ENCODE data around the gene PIK3R1.
"Not testable (repeated sequence)": the region's sequence is repeated elsewhere in the genome, so short reads cannot be mapped to it uniquely, and the experiment has no call there.

Gene PIK3R1

DNA sequence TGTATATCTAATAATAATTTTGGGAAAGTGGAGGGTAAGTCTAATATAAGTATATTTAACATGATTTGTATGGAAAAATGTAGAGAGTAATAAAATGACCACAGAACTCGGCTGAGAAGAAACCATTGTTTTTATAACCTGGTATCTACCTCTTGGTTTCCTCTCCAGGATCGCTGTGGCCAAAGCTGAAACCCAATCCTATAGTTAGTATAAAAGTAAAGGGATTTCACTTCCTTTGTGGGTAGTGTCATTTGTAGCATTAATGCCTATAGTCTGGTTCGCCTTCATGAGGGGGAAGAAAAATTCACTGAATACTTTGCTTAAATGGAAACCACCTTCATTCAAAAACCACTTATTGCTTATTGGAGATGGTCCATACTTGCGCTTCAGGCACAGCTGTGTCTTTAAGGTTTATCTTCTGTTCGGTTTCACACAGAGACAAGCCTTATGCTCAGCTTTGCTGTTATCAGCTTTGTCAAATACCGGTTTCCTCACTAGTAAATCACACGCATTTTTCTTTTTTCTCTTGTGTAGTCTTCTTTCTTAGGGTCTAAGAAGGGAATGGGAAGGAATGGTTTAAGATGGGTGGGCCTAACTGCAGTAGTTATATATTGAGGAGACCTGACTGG is 12.1 kb downstream of the PIK3R1 start:
- no peak for DNase-seq

DNA sequence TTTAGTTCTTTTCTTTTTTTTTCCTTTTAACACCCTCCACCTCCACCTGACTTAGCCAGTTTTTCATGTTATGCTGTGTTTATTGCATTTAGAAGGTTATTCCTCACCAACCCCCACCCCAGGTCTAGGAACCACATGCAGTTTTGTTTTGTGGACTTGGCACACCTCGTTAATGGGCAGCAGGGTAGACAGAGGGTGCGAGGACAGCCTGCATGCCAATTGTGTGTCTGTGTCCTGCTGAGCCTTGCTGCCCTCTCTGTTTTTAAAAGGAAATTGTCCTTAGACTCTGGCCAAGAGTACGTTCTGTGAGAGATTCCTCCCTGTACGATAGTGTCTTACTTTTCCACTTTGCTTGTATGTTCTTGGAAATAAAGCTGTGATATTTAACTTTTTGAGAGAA is 13.9 kb downstream of the PIK3R1 start:
- DNase-seq: no peak

DNA sequence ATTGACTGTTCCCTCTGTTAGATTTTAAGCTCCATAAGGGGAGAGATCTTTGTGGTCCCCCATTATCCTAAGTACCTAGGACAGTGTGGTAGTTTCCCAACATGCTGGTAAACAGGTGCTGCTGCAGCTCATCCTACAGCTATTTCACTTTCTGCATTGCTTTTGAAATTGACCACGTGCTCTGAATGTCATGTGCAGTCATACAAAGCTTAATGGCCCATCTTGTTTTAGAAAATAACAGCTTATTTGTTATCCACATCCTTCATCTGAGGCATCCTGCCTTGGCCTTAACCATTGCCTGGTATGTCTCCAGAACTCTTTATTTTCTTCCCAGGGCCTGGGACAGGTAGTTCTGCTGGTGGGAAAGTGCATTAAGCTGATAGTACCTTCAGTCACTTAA is 14.7 kb downstream of the PIK3R1 start:
- no peak for DNase-seq

DNA sequence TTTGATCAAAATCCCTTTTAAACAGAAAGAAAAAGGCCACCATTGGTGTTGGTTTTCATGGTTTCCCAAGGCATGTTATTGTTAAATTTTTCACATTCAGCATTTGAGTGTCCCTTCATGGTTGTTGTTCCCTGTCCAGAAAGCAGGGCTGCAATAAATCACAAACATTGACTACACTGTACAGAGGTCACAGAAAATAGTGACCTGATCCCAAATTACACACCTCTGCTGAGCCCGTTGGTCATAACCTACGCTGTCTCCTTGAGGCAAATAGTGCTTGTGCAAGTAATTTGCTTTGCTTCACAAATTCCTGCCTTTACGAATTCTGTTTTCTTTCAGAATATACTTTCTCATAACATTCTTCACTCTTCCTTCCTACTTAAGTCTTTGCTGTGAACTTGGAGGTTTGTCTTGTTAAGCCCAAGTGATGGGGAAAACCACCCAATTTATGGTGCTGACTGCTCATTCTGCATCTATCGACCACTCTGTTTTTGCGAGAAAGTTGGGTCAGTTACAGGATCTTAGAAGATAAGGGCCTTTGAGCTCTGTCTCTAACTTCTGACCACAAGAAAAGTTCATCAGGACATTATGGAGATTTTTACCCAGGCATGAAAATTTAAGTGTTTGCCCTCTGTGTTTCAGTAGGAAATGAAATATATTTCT is 16.0 kb downstream of the PIK3R1 start:
- DNase-seq: no peak

DNA sequence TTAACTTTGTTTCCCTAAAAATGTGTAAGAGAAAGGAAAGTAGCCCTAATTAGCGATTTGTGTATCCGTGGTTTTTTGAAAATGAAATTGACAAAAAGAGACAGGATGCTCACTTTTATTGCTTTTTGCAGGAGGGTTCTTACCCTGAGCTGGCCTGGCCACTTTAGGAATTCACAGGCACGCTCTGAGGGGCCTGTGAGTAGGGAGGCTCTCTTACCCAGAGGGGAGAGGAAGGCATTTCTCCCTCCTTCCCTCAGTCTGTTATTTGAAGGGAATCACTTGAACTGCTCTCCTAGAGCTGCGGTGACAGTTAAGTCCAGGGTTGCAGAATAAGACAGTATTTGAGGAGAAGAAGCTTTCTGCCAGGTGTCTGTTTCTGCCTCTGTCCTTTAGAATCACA is 16.7 kb downstream of the PIK3R1 start:
- no peak for DNase-seq

DNA sequence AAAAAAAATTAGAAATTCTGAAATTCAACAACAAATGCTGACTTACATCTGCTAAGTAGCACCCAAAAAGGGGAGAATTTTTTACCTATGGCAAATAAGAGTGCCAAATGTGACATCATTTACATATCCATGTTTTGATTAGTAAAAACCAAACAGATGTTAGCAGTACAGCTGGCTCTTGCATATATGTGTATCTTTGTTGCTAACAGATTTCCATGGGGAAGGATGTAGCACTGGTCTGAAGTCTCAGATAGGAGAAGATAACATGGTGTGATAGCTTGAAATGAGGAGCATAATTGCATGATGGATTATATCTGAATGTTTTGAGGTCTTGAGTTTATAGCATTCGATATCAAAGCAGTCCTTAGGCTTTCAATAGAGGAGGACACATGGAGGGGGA is 17.5 kb downstream of the PIK3R1 start:
- no peak for DNase-seq

DNA sequence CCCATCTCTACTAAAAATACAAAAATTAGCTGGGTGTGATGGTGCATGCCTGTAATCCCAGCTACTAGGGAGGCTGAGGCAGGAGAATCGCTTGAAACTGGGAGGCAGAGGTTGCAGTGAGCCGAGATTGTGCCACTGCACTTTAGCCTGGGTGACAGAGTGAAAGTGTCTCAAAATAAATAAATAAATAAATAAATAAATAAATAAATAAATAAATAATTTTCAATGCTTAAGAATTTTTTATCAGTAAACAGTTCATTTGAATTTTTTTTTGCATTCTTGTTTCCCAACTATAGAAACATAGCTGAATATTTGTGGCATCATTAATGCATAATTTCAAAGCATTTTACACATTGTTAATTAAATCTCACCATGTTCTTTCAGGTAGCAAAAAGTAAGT is 19.7 kb downstream of the PIK3R1 start:
- not testable (repeated sequence) for DNase-seq

DNA sequence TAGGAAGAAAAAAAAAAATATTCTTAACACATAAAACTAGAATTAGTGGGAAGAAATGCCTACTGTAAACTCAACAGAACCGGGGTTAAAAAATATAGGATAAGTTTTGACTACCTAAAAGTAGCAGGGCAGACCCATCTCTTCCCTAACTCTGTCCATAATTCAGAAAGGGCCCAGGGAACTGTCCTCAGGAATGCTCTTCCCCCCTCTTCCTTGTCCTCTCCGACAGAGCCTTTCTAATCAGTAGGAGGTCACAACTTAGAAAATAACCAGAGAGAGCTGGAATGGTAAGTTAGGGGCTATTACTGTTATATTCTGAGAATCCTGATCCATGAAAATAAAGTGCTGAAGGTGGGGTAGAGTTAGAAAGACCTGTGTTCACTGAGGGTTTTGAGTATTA is 22.2 kb downstream of the PIK3R1 start:
- no peak for DNase-seq

DNA sequence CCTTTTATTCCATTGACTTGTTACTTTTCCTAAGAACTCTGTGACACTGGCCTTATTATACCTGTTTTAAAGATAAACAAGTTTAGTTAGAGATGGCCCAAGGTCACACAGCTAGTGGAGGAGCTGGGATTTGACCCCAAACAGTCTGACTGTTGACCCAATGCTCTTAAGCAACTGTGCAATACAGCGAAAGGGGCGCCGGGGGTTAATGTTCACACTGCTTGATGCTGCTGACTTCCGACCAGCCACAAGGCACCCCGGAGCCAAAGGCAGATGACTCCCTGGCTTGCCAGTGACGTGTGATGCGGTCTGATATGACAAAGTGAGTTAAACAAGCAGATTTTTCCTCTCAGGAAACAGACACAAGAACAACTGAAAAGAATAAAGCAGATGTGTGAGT is 23.9 kb downstream of the PIK3R1 start:
- DNase-seq: peak; percentile 46

DNA sequence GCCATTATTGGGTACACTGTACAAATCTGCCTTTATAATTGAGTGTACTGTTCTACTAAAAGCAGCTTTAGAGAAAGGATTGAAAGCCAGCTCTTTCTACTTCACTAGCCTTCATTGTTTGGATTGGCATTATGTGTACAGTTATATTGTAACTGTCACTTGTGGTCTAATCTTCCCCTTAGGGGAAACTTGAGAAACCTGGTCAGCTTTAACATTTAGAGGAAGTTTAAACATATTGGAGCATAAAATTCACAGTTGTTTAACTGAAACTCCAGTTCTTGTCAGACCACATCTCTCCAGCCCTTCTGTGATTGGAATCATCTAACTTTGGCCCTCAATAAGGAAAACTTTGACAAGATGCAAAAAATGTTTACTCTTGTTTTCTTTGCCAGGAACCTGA is 24.6 kb downstream of the PIK3R1 start:
- no peak for DNase-seq

DNA sequence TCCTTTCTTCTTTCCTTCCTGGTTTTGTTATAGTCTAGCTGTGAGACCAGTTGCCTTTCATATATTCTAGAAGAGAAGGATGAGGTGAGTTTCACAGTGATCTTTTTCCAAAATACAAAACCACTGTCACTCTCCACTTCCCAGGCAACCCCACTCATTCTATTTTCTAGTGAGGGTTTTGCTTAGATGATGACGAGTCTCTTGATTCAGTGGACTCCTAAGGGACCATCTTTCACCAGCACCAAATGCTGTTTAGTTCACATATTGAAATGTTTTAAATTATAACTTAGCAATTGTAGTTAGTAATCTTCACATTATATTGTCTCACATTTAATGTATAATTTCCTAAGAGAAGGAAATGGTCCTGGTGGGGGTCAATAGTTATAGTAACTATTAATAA is 25.2 kb downstream of the PIK3R1 start:
- no peak for DNase-seq

DNA sequence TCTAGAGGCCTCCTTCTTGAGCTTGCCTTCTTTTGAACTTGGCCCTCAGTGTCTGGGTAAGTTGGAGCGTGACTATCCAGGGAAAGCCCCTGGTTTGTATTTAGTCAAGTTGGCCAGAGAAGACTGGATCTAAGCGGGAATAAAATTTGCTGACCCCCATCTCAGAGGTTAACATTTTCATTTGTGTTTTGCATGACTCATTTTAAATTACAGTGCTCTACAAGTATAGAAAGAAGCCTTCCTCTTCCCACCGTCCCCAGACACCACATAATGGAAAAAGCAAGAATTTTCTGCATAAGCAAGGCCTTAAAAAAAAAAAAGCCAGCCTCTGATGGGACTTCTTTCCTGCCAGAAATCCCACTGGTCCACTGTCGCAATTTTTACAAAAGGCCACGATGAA is 27.2 kb downstream of the PIK3R1 start:
- no peak for DNase-seq

DNA sequence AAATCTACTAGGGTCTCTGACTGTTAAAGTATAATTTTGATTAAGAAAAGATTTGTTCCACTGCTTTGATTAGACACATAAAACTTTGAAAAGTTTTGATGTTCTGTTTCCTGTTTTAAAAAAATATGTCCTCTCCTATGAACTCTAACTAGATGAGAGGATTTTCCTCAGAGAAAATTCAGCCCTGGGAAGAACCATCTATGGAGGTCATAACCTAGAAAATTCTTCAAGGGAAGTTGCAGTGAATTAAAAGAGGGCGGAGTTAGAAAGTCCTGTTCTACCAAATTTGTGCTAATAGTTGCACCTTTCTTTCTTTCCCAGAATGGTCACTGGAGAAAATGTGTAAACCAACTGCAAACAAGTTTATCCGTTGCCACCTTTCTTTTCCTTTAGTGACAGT is 27.7 kb downstream of the PIK3R1 start:
- DNase-seq: no peak

DNA sequence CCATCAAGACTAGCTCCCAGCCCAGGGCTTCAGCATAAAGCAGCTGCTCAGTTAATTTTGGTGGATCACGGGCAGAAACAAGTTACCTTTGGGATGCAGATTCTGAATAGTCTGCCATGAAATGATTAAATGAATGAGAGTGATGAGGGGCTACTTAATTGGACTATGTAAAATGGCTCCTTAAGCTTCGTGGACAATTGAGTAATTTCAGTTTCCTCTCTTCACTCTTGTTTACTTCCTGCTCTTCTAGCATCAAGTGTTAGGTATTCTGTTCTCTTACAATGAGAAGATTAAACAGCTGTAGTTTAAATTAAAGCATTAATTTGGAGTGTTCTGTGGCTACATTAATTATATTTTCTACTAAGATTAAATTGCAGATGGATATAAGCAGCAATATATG is 28.1 kb downstream of the PIK3R1 start:
- no peak for DNase-seq

DNA sequence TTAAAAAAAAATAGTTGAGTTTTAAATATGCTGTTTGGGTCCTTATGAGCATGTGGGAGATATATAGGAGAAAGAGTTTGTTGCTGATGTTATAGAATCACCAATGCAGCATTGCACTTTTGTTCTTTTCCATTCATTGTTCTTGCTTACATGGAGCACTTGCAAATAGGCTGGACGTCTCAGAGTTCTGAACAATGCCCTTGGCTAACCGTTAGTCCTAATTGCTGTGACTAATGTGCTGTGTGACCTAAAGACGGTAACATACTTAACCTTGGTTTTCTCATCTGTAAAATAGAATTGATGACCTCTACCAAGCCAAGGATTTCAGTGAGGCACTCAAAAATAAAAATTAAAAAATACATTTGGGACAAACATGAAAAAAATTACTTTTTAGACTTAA is 29.8 kb downstream of the PIK3R1 start:
- no peak for DNase-seq

DNA sequence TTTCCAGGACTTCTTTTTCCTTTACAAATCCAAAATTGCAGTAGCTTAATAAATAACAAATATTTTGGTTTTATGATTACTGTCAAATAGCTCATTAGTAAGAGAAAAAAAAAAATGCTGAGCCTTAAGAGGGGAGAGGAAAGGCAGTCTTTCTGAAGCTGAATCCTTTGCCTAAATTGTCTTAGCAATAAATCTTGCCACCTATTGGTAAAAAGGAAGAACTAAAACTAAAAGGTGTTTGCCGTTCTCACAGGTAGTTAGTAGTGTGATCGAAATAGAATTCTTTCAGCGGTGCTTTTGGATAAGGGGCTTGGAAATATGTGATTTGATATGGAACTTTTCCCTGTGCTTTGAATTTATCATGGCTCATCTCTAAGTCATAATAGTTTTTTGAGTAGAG is 31.2 kb downstream of the PIK3R1 start:
- DNase-seq: no peak

DNA sequence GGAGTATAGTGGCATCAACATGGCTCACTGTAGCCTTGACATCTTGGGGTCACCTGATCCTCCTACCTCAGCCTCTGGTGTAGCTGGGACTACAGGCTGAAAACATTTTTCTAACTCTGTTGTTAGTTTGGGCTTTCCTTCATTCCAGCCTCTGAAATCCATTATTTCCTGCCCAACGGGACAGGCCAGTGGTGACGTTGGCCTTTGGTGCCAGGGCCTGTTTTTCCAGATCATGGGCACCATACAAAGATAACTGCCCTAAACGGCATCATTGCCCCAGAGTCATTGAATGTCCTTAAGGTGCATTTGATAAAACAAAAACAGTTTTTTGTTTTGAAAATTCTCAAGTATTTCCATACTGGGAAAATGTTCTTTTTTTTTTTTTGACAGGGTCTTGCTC is 32.1 kb downstream of the PIK3R1 start:
- DNase-seq: no peak

DNA sequence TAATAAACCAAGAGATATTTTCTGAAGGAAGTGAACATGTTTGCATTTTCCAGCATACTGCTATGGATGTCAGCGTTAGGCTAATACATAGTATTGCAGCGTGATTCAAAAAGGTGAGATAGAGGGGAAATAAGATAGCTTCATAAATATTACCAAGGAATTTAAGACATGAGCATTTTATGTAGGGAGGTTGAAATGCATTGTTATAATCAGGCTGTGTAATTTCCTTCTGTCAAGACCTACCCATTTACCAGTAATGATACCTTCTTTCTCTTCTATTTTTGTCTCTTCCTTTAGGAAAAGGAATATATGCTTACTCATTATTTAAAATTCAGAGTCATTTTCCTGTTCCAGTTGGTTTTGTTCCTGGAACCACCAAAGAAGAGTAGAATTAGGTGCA is 33.3 kb downstream of the PIK3R1 start:
- no peak for DNase-seq

DNA sequence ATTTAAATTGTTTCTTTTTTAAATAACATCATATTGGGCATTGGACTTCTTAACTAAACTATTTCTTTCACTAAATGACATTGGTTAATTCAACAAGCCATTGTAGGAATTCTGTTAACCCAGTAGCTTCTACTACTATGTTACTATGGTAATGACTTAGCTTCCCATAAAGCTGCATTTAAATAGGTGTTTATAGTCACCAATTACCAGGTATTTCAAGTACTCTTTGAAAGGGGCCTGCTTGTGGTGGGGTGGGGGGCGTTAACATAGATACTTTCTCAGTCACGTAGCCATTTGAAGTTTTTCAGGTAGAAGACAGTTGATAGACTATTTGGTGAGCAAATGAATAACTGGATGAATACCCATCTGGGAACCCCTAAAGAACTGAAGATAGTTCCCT is 34.0 kb downstream of the PIK3R1 start:
- no peak for DNase-seq

DNA sequence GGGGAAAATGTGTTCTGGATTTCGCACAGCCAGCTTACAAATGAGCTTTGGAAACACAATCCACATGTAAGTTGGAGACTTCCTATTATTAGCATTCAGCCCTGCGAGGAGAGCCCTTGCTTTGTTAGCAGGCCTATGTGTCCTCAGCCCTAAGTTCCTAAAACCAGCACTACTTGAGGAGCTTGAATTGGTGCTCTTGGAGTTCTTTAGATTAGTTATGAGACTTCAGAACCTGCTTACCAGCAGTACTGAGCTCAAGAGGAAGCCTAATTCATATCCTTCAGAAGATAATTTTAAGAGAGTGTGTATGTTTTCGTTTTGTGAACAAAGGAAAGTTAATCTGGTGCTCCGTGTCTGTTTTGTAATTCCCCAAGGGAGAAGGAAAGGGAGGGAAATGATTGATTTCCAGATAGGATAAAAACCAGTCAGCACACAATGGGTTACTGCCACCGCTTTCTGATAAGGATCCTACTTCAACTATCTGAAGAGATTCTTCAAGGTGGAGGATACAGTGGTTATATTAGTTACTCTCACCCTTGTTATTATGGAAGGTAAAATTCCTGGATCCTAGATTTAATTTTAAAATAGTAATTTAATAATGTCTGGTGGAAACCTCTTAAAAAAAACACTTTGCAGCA is 35.2 kb downstream of the PIK3R1 start:
- DNase-seq: no peak

DNA sequence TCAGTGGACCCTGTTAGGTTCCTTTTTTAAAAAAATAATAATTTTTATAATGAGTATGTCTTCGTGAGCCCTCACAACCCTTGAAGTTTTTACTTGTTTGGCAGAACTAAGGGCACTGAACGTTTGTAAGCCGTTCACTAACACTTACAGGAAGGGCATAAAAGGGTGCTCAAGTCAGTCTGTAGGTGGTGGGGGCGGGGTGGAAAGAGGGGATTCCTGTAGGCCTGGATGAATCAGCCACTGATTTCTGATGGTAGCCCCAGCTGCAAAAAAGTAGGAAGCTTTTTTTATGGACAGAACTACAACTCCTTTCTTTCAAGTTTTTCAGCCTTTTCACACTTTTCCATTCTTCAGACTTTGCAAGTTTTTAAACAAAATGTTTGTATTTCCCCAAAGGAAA is 35.8 kb downstream of the PIK3R1 start:
- DNase-seq: no peak

DNA sequence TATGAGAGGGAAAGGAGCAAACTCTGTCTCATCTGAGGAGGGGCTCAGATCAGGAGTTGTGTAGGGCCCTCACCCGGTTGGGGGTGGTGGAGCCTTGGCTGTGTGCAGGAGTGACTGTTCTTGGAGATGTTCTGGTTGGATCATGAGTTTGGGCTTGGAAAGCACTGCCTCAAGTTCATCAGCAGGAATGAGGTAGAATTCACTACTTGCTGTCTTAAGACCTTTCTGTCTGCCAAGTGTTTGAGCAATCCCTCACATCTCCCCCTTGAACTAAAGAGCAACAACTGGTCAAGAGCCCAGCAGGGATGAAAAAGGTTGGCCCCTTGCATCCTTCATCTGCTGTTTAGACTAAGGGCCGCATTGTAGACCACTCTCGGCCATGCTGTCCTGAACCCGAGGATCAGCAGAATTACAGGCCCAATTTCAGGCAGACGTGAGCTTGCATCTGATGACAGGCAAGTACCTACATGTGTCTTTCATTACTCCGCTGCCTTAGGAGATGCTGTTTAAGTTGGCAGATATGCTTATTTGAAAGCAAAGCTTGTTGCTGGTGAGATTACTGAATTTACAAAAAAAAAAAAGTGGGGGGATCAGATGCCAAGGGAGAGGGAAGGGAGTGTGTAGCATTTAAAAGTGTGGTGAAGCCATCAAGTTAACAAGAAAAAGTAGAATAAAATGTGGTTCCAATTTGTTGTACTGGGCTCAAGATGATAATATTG is 36.4 kb downstream of the PIK3R1 start:
- no peak for DNase-seq

DNA sequence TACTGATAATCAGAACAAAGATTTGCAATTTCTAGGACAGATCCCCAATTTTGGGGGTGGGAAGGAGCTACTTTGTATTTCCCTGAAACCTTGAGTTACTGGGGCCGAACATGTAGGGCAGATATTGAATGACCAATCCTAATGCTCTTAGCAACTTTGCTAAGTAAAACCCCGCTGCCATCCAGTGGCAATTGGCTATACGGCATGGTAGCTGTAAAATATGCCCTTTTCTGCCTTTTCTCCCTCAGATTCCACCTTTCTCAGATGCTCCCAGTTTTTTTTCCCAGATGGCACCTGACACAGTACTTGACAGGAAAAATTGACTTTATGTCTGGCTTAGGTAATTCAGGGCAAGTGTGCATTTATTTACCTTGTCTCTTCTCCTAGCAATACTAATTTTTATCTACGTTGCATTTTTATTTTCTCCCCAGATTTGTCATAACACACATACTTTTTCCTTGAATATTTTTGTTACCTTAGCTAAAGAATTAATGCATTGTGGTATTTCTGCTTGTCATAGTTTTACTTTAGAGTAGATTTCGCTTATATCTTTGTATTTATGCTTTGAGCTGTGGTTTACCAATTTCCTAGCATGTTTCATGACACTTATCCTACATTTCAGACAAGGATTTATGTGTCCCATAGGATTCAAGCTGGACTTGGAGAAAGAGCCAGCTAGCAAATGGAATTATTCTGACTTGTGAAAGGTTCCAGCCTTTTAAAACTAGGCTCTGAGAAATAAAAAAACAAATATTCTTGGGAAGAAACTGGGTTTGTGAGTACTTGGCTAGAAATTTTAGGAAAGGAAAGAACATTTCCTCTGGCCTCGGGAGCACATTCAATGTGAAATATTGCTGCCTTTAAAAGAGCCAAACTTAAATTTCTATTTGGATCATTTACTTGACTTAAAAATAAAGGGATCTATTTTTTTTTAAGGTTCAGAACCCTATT is 37.4 kb downstream of the PIK3R1 start:
- DNase-seq: peak; percentile 6

Data from NK-92 treated with Interleukin-12 subunit alpha and Interleukin-12 subunit beta, amount 100 ng/mL, for 24 hours (cell line).